OCI-LY1 (cell line): Measurements from ENCODE around the gene WWOX.

ENCODE experiments used
- H2AFZ ChIP-seq: fragments of 200-600 bp; sonication (generic), shearing (Covaris generic); 2 replicates; pipeline ENCODE4 v1.6.0; 2014; ENCODE audit warnings: antibody characterized with exemption, mild to moderate bottlenecking, low read length
- H3F3A ChIP-seq: fragments of 200-600 bp; sonication (generic), shearing (Covaris generic); 2 replicates; pipeline ENCODE4 v1.6.0; 2014; ENCODE audit warnings: mild to moderate bottlenecking, antibody characterized with exemption, low read length, moderate library complexity; ENCODE audit not compliant: insufficient read depth
- H3K27ac ChIP-seq: fragments of 200-600 bp; sonication (generic); 2 replicates; pipeline ENCODE4 v1.5.1; 2014; ENCODE audit warnings: low read length, mixed run types, mild to moderate bottlenecking, low read depth; ENCODE audit not compliant: poor library complexity, severe bottlenecking
- H3K27me3 ChIP-seq: fragments of 200-600 bp; sonication (generic); 2 replicates; pipeline ENCODE4 v1.6.0; 2014; ENCODE audit warnings: antibody characterized with exemption, mild to moderate bottlenecking, low read length, moderate library complexity; ENCODE audit not compliant: insufficient read depth
- H3K36me3 ChIP-seq: fragments of 200-600 bp; sonication (generic); 2 replicates; pipeline ENCODE4 v1.6.1; 2014; ENCODE audit warnings: mild to moderate bottlenecking, antibody characterized with exemption, low read length, moderate library complexity, mixed read lengths; ENCODE audit not compliant: insufficient read depth
- H3K4me1 ChIP-seq: fragments of 200-600 bp; sonication (generic); 2 replicates; pipeline ENCODE4 v1.5.1; 2014; ENCODE audit warnings: mild to moderate bottlenecking, low read length, moderate library complexity; ENCODE audit not compliant: insufficient read depth, severe bottlenecking
- H3K4me2 ChIP-seq: fragments of 200-600 bp; sonication (generic), shearing (Covaris generic); 2 replicates; pipeline ENCODE4 v1.6.1; 2014; ENCODE audit warnings: low read length
- H3K4me3 ChIP-seq: fragments of 200-600 bp; sonication (generic); 2 replicates; pipeline ENCODE4 v1.5.1; 2014; ENCODE audit warnings: low read length, low read depth, mild to moderate bottlenecking, mixed read lengths; ENCODE audit not compliant: poor library complexity, severe bottlenecking
- H3K79me2 ChIP-seq: fragments of 200-600 bp; shearing (Covaris generic); 2 replicates; pipeline ENCODE4 v1.6.1; 2016; ENCODE audit warnings: mixed run types, low read length, mixed read lengths; ENCODE audit not compliant: insufficient read depth
- H3K9ac ChIP-seq: fragments of 200-600 bp; sonication (generic), shearing (Covaris generic); 2 replicates; pipeline ENCODE4 v1.6.1; 2014; ENCODE audit warnings: mild to moderate bottlenecking, low read length, mixed read lengths
- H3K9me2 ChIP-seq: fragments of 200-600 bp; sonication (generic), shearing (Covaris generic); 2 replicates; pipeline ENCODE4 v1.6.1; 2014; ENCODE audit warnings: low read depth, mild to moderate bottlenecking, low read length, mixed read lengths
- H3K9me3 ChIP-seq: fragments of 200-600 bp; shearing (Covaris generic); 2 replicates; pipeline ENCODE4 v1.6.1; 2014; ENCODE audit warnings: low read length, mixed read lengths
- H4K20me1 ChIP-seq: fragments of 200-600 bp; sonication (generic), shearing (Covaris generic); 2 replicates; pipeline ENCODE4 v1.6.0; 2016; ENCODE audit warnings: mild to moderate bottlenecking, low read length; ENCODE audit not compliant: insufficient read depth
- CTCF ChIP-seq: fragments of 200-600 bp; sonication (generic), shearing (Covaris generic); IDR thresholded peaks from 2 replicates; pipeline ENCODE4 v1.5.1; 2017; ENCODE audit warnings: mild to moderate bottlenecking, antibody characterized with exemption, low read length, moderate library complexity, mixed read lengths
- EZH2 ChIP-seq: fragments of 200-600 bp; sonication (generic), shearing (Covaris generic); IDR thresholded peaks from 2 replicates; pipeline ENCODE4 v1.8.0; 2017; ENCODE audit warnings: borderline replicate concordance, mixed run types, mild to moderate bottlenecking, antibody characterized with exemption, low read length, moderate library complexity, mixed read lengths

Gene WWOX

GRCh38 chr16:78493573-78493972, 394.1 kb downstream of the WWOX start:
- H3K9me3 ChIP-seq = no peaks in the 10 kb centered on the region
- H3K36me3 ChIP-seq = no peaks in the 10 kb centered on the region
- no peaks in the 10 kb centered on the region for H3K9me2 ChIP-seq
- no peaks in the 10 kb centered on the region for H4K20me1 ChIP-seq
- H3K9ac ChIP-seq = no peak overlapping the region
- no peaks in the 10 kb centered on the region for H3K4me1 ChIP-seq
- H3F3A ChIP-seq = no peaks in the 10 kb centered on the region
- no peak overlapping the region for H3K4me2 ChIP-seq
- H2AFZ ChIP-seq = no peak overlapping the region
- no peak overlapping the region for H3K4me3 ChIP-seq
- H3K27ac ChIP-seq = no peak overlapping the region
- TF ChIP-seq CTCF (no peak), EZH2 (no peak)
- H3K79me2 ChIP-seq = no peaks in the 10 kb centered on the region
- H3K27me3 ChIP-seq = no peaks in the 10 kb centered on the region

GRCh38 chr16:78494105-78494504, 394.7 kb downstream of the WWOX start:
- Histone ChIP-seq H3K4me2 (no peak overlapping the region), H3K9me2 (no peaks in the 10 kb centered on the region), H3K36me3 (no peaks in the 10 kb centered on the region), H3K79me2 (no peaks in the 10 kb centered on the region), H3K4me1 (no peaks in the 10 kb centered on the region), H3K4me3 (no peak overlapping the region), H3K27ac (no peak overlapping the region), H3K9ac (no peak overlapping the region), H3K9me3 (no peaks in the 10 kb centered on the region), H3K27me3 (no peaks in the 10 kb centered on the region), H3F3A (no peaks in the 10 kb centered on the region), H4K20me1 (no peaks in the 10 kb centered on the region), H2AFZ (no peak overlapping the region)
- TF ChIP-seq EZH2 (no peak), CTCF (no peak)

GRCh38 chr16:78494674-78495073, 395.2 kb downstream of the WWOX start:
- Histone ChIP-seq H3K27ac (no peak overlapping the region), H3K9me2 (no peaks in the 10 kb centered on the region), H4K20me1 (no peaks in the 10 kb centered on the region), H3K4me2 (no peak overlapping the region), H2AFZ (no peak overlapping the region), H3K4me1 (no peaks in the 10 kb centered on the region), H3K27me3 (no peaks in the 10 kb centered on the region), H3F3A (no peaks in the 10 kb centered on the region), H3K79me2 (no peaks in the 10 kb centered on the region), H3K9me3 (no peaks in the 10 kb centered on the region), H3K4me3 (no peak overlapping the region), H3K9ac (no peak overlapping the region), H3K36me3 (no peaks in the 10 kb centered on the region)
- TF ChIP-seq CTCF (no peak), EZH2 (no peak)
